ENCODE measurements around the gene CCDC7.
"Not testable (repeated sequence)": the region's sequence is repeated elsewhere in the genome, so short reads cannot be mapped to it uniquely, and the experiment has no call there.

CCDC7 gene

GRCh38 chr10:32699683-32700082 is 253.7 kb downstream of the CCDC7 start:
- DNase-seq (ENCODE audit: low spot score): not testable (repeated sequence)

- DNase-seq (ENCODE audit: low spot score): no peak
Measured at GRCh38 chr10:32713560-32713959, 267.6 kb downstream of the CCDC7 start.

GRCh38 chr10:32731527-32731926 is 285.6 kb downstream of the CCDC7 start:
- no peak for DNase-seq (ENCODE audit: low spot score)

GRCh38 chr10:32738958-32739357 is 293.0 kb downstream of the CCDC7 start:
- no peak for DNase-seq (ENCODE audit: low spot score)

GRCh38 chr10:32744321-32744720 is 298.4 kb downstream of the CCDC7 start:
- DNase-seq (ENCODE audit: low spot score): no peak

- no peak for DNase-seq (ENCODE audit: low spot score)
Measured at GRCh38 chr10:32746869-32747268, 300.9 kb downstream of the CCDC7 start.

GRCh38 chr10:32751582-32751981 is 305.6 kb downstream of the CCDC7 start:
- no peak for DNase-seq (ENCODE audit: low spot score)

GRCh38 chr10:32754900-32755299 is 309.0 kb downstream of the CCDC7 start:
- not testable (repeated sequence) for DNase-seq (ENCODE audit: low spot score)

GRCh38 chr10:32771217-32771616 is 325.3 kb downstream of the CCDC7 start:
- DNase-seq (ENCODE audit: low spot score): no peak

- DNase-seq (ENCODE audit: low spot score): no peak
Measured at GRCh38 chr10:32773105-32773504, 327.2 kb downstream of the CCDC7 start.

GRCh38 chr10:32786968-32787367 is 341.0 kb downstream of the CCDC7 start:
- DNase-seq (ENCODE audit: low spot score): no peak

GRCh38 chr10:32787690-32788284 is 341.8 kb downstream of the CCDC7 start:
- DNase-seq (ENCODE audit: low spot score): no peak

- no peak for DNase-seq (ENCODE audit: low spot score)
Measured at GRCh38 chr10:32788359-32788758, 342.4 kb downstream of the CCDC7 start.

GRCh38 chr10:32790483-32790882 is 344.5 kb downstream of the CCDC7 start:
- DNase-seq (ENCODE audit: low spot score): peak; percentile 19

GRCh38 chr10:32793033-32793432 is 347.1 kb downstream of the CCDC7 start:
- no peak for DNase-seq (ENCODE audit: low spot score)

- DNase-seq (ENCODE audit: low spot score): peak; percentile 12
Measured at GRCh38 chr10:32795598-32796183, 349.8 kb downstream of the CCDC7 start.

- not testable (repeated sequence) for DNase-seq (ENCODE audit: low spot score)
Measured at GRCh38 chr10:32797393-32797792, 351.5 kb downstream of the CCDC7 start.

GRCh38 chr10:32846974-32847373 is 401.0 kb downstream of the CCDC7 start:
- DNase-seq (ENCODE audit: low spot score): no peak

GRCh38 chr10:32851301-32851700 is 405.4 kb downstream of the CCDC7 start:
- no peak for DNase-seq (ENCODE audit: low spot score)

GRCh38 chr10:32854435-32854834 is 408.5 kb downstream of the CCDC7 start:
- DNase-seq (ENCODE audit: low spot score): no peak

- no peak for DNase-seq (ENCODE audit: low spot score)
Measured at GRCh38 chr10:32865170-32865569, 419.2 kb downstream of the CCDC7 start.

GRCh38 chr10:32877915-32878314 is 432.0 kb downstream of the CCDC7 start:
- DNase-seq (ENCODE audit: low spot score): no peak

- no peak for DNase-seq (ENCODE audit: low spot score)
Measured at GRCh38 chr10:32878646-32879045, 432.7 kb downstream of the CCDC7 start.

GRCh38 chr10:32882076-32882475 is 436.1 kb downstream of the CCDC7 start:
- DNase-seq (ENCODE audit: low spot score): no peak

All from hepatic stellate cell (primary cell).